Thyroid gland (tissue), 4 donors: ENCODE measurements around the gene FOXN3.

Experiments used
- CTCF ChIP-seq, 6 experiments: fragments of 200-600 bp in 3 of 6; fragments of 450-650 bp in 3 of 6; sonication (generic) in 3 of 6; IDR thresholded peaks; one replicate each; pipeline ENCODE4 v1.5.1; 2016 to 2019; ENCODE audit warnings: antibody characterized with exemption in 6 of 6, mild to moderate bottlenecking in 2 of 6, inconsistent platforms in 1 of 6, moderate library complexity in 1 of 6
- POLR2A ChIP-seq, 2 donors: fragments of 450-650 bp; IDR thresholded peaks; one replicate each; pipeline ENCODE4 v1.6.1; 2017; ENCODE audit warnings: antibody characterized with exemption in 2 of 2, mild to moderate bottlenecking in 2 of 2, moderate library complexity in 1 of 2

- TF ChIP-seq CTCF (IDR thresholded peaks at IDR 0.05) (no peak), POLR2A (IDR thresholded peaks at IDR 0.05) (no peak)
These were observed 134.8 kb downstream of the FOXN3 start for GRCh38 chr14:89282191-89282590.
